T-helper 2 cell (primary cell): Measurements from ENCODE around the gene LDAH.
A peak's percentile ranks its signal among the peaks of the same experiment; 100 is the strongest.

Experiments
- DNase-seq, 5 experiments: peaks; one replicate each; pipeline versions ENCODE4 v3.0.0 to v3.0.0-alpha.2; 2012 to 2022

The LDAH gene

GRCh38 chr2:20771299-20771698 lies 51.6 kb downstream of the LDAH start:
- no peak for DNase-seq

GRCh38 chr2:20766798-20767644 lies 55.9 kb downstream of the LDAH start:
- DNase-seq: no peak

- no peak for DNase-seq
These were observed 56.7 kb downstream of the LDAH start for GRCh38 chr2:20766213-20766612.

GRCh38 chr2:20762945-20763683 lies 59.8 kb downstream of the LDAH start:
- DNase-seq: no peak

- DNase-seq: no peak
These were observed 63.4 kb downstream of the LDAH start for GRCh38 chr2:20759487-20759886.

- DNase-seq: no peak
These were observed 63.9 kb downstream of the LDAH start for GRCh38 chr2:20758997-20759396.

- no peak for DNase-seq
These were observed 65.4 kb downstream of the LDAH start for GRCh38 chr2:20757405-20758090.

- DNase-seq: no peak
These were observed 67.6 kb downstream of the LDAH start for GRCh38 chr2:20755132-20755800.

- no peak for DNase-seq
These were observed 70.6 kb downstream of the LDAH start for GRCh38 chr2:20752293-20752692.

GRCh38 chr2:20747317-20747716 lies 75.6 kb downstream of the LDAH start:
- no peak for DNase-seq

- DNase-seq: no peak
These were observed 76.9 kb downstream of the LDAH start for GRCh38 chr2:20745924-20746555.

- DNase-seq: no peak
These were observed 78.2 kb downstream of the LDAH start for GRCh38 chr2:20744366-20745335.

GRCh38 chr2:20738772-20739171 lies 84.1 kb downstream of the LDAH start:
- no peak for DNase-seq

- DNase-seq: peak in 1 of 5 experiments; percentile 68
These were observed 85.4 kb downstream of the LDAH start for GRCh38 chr2:20737505-20737904.

- DNase-seq: no peak
These were observed 94.7 kb downstream of the LDAH start for GRCh38 chr2:20728114-20728758.

GRCh38 chr2:20726913-20727312 lies 96.0 kb downstream of the LDAH start:
- no peak for DNase-seq

GRCh38 chr2:20725782-20726181 lies 97.1 kb downstream of the LDAH start:
- DNase-seq: no peak

GRCh38 chr2:20724500-20725053 lies 98.3 kb downstream of the LDAH start:
- DNase-seq: no peak

- no peak for DNase-seq
These were observed 99.4 kb downstream of the LDAH start for GRCh38 chr2:20723543-20723942.

GRCh38 chr2:20722592-20723240 lies 100.2 kb downstream of the LDAH start:
- no peak for DNase-seq
